ENCODE data around the gene HPCA. TPM values are rescaled to one million over a fixed set of nuclear protein-coding genes. Genes with fewer than 3 reads are reported as not detected.

Gene HPCA
- total and polyA plus RNA-seq, 2 of the 13 experiments (the other 11 are each of a cell fraction or from before 2014, with no cell fraction given): not detected

DNA sequence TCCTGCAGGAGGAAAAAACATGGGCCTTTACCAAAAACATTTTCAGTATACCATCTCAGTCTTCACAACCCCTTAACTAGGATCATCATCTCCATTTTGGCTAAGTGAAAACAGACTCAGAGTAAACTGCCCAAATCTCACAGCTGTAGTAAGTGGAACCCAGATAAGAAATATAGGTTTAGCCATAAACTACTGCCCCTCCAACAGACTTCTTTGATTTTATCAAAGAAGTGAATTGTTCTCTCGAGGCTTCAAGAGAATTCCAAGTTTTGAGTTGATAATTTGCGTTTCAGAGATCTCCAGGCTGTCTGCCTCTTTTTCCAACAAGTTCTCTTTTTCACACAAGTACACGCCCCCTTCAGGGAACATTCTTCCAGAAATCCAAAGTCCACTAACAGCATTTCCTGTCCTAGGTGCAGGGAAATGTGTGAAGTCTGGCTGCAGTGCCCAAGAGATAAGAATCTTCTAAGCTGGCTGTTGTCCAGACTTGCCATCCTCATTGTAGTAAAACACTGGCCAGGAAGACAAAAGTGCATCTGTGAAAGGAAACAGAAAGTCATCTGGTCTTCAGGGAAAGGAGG, 47.5 kb downstream of the HPCA start (continued):
- TF ChIP-seq, protein P1, sequence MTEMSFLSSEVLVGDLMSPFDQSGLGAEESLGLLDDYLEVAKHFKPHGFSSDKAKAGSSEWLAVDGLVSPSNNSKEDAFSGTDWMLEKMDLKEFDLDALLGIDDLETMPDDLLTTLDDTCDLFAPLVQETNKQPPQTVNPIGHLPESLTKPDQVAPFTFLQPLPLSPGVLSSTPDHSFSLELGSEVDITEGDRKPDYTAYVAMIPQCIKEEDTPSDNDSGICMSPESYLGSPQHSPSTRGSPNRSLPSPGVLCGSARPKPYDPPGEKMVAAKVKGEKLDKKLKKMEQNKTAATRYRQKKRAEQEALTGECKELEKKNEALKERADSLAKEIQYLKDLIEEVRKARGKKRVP (CRISPR knock-in tag; IDR thresholded peaks at IDR 0.05): 0 out of 4 replicates have a peak, but pooled peaks of 1 of the 2 experiments have one; percentile 26
- TF ChIP-seq ZSCAN29 (CRISPR knock-in tag; conservative IDR thresholded peaks at IDR 0.05) (0 out of 2 replicates have a peak, but pooled peaks have one; percentile 51), NCOA2 (CRISPR knock-in tag; IDR thresholded peaks at IDR 0.05) (peak; percentile 86), LCORL (IDR thresholded peaks at IDR 0.05) (no peak), LCORL (CRISPR knock-in tag; IDR thresholded peaks at IDR 0.05) (peak; percentile 77), ZNF331 (CRISPR knock-in tag; IDR thresholded peaks at IDR 0.05) (peak; percentile 68; the same call in 1 of the 2 replicates), NR3C1 (CRISPR knock-in tag; IDR thresholded peaks at IDR 0.05) (no peak), ISL2 (CRISPR knock-in tag; IDR thresholded peaks at IDR 0.05) (peak; percentile 56; the same call in 1 of the 2 replicates), MEF2D (CRISPR knock-in tag; IDR thresholded peaks at IDR 0.05) (peak; percentile 77), ZNF333 (CRISPR knock-in tag; IDR thresholded peaks at IDR 0.05; ENCODE audit: borderline replicate concordance) (no peak), ELF4 (CRISPR knock-in tag; IDR thresholded peaks at IDR 0.05; ENCODE audit: borderline replicate concordance) (peak; percentile 61; the same call in 1 of the 2 replicates), KLF9 (CRISPR knock-in tag; IDR thresholded peaks at IDR 0.05; ENCODE audit: low read depth) (peak; percentile 96), STAT5B (CRISPR knock-in tag; IDR thresholded peaks at IDR 0.05) (no peak), ELF1 (CRISPR knock-in tag; IDR thresholded peaks at IDR 0.05) (peak; percentile 76), KDM6A (CRISPR knock-in tag; IDR thresholded peaks at IDR 0.05; ENCODE audit: low read depth) (peak; percentile 86), TBX3 (IDR thresholded peaks at IDR 0.05; ENCODE audit: borderline replicate concordance) (peak; percentile 80; the same call in 1 of the 2 replicates), MBD4 (IDR thresholded peaks at IDR 0.05; ENCODE audit: borderline replicate concordance, low read length) (peak; percentile 47; the same call in 1 of the 2 replicates), ZNF230 (CRISPR knock-in tag; IDR thresholded peaks at IDR 0.05) (peak; percentile 57; the same call in 1 of the 2 replicates)
- TF ChIP-seq, protein P2, sequence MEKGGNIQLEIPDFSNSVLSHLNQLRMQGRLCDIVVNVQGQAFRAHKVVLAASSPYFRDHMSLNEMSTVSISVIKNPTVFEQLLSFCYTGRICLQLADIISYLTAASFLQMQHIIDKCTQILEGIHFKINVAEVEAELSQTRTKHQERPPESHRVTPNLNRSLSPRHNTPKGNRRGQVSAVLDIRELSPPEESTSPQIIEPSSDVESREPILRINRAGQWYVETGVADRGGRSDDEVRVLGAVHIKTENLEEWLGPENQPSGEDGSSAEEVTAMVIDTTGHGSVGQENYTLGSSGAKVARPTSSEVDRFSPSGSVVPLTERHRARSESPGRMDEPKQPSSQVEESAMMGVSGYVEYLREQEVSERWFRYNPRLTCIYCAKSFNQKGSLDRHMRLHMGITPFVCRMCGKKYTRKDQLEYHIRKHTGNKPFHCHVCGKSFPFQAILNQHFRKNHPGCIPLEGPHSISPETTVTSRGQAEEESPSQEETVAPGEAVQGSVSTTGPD (CRISPR knock-in tag; IDR thresholded peaks at IDR 0.05): no peak
- TF ChIP-seq, protein P3, sequence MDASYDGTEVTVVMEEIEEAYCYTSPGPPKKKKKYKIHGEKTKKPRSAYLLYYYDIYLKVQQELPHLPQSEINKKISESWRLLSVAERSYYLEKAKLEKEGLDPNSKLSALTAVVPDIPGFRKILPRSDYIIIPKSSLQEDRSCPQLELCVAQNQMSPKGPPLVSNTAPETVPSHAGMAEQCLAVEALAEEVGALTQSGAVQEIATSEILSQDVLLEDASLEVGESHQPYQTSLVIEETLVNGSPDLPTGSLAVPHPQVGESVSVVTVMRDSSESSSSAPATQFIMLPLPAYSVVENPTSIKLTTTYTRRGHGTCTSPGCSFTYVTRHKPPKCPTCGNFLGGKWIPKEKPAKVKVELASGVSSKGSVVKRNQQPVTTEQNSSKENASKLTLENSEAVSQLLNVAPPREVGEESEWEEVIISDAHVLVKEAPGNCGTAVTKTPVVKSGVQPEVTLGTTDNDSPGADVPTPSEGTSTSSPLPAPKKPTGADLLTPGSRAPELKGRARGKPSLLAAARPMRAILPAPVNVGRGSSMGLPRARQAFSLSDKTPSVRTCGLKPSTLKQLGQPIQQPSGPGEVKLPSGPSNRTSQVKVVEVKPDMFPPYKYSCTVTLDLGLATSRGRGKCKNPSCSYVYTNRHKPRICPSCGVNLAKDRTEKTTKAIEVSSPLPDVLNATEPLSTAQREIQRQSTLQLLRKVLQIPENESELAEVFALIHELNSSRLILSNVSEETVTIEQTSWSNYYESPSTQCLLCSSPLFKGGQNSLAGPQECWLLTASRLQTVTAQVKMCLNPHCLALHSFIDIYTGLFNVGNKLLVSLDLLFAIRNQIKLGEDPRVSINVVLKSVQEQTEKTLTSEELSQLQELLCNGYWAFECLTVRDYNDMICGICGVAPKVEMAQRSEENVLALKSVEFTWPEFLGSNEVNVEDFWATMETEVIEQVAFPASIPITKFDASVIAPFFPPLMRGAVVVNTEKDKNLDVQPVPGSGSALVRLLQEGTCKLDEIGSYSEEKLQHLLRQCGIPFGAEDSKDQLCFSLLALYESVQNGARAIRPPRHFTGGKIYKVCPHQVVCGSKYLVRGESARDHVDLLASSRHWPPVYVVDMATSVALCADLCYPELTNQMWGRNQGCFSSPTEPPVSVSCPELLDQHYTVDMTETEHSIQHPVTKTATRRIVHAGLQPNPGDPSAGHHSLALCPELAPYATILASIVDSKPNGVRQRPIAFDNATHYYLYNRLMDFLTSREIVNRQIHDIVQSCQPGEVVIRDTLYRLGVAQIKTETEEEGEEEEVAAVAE (CRISPR knock-in tag; IDR thresholded peaks at IDR 0.05; ENCODE audit: borderline replicate concordance): 0 out of 2 replicates have a peak, but pooled peaks have one; percentile 38
- TF ChIP-seq, protein P4, sequence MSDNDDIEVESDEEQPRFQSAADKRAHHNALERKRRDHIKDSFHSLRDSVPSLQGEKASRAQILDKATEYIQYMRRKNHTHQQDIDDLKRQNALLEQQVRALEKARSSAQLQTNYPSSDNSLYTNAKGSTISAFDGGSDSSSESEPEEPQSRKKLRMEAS (IDR thresholded peaks at IDR 0.05): peak; percentile 78
